ENCODE results near the gene IL1R2.
"Not testable (repeated sequence)": the region's sequence is repeated elsewhere in the genome, so short reads cannot be mapped to it uniquely, and the experiment has no call there.

IL1R2 gene

DNA sequence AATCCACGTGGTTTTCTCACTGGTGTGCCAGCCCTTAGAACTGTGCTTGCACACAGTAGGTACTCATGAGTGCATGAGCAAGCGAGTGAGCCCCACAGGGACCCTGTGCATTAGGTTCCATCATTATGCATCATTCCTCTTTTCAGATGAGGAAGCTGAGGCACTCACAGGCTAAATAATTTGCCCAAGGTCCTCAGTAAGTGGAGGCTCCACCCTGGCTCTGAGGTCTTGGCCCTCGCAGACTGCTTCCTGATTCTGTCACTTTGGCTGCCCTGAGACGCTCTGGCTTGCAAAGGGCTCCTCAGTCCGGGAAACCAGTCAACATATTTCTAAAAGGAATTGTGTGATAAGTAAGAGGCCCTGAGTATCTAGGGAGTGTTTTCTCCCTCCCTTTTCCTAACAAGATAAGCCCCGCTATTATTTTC, 71.7 kb downstream of the IL1R2 start:
- DNase-seq, result no peak

DNA sequence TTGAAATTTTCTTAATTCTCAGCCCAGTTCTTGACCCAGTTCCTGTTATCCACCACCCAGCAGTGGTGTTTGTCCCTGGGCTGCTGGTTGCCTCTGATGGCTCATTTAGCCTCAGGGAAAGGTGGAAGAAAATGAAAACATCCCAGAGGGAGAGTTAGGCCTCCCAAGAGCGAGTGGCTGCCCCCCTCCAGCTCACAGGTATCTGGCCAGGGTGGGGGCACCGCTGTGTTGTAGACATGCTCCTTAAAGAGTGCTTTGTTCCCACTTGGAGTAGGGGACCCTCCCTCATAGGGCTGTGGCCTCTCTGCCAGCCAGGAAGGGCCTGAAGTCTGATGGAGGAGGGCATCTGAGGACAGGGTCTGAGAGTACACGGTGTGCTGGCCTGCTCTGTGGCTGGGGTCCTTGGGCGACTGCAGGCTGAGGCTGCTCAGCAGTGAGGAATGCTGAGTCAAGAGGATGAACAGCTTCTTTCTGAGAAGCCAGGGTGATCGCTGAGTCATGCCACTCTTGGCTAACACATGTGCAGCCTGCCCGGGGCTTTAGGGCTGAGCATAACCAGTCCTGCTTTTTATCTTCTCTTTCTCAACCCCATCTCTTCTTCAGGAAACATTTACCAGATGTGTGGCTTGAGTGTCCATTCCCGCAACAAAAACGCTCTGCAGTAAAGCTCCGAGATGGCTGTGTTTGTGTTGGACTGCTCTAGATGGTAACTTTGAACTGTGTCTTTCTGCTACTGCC, 72.3 kb downstream of the IL1R2 start:
- DNase-seq, result no peak

DNA sequence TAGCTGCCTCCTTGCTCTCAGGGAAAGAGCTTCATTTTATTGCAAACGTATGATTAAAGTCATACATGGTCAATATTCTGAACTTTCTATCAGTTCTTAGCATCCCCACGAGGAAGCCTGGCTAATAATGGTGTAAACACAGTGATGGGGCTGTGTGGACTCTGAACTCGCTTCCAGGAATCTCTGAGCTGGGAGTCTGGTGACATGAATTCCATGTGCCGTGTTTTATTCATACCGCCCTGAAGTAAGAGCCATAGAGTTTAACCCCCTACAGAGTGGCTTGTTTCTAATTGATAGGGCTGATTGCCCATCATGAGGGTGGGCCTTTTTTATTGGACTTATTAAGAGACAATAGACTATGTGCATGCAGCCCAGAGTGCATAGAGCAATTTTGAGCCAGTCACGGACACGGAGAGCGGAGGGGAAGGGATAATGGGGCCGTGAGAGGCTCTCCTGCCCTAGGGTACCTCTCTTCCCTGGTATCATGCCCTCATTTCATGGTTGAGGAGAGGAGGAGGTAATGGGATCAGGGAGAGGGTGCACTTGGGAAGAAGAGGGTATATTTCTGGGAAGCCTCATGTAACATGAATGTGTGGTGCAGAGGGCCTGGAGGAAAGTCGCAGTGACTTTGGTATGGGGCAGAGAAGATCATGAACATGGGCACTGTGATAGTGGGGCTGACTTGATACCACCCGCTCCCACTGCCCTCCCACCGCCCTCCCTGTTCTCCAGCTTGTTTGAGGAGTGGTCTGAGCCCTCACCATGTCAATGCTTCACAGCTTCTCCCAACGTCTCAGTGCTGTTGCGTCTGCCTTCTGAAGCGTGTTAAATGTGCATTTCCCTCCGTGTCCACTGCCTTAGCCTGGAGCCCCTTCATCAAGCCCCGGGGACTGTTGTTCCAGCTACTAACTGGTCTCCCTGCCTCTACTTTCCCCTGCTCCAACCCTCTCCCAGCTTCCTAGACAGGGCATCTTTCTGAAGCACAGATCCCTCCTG, 73.2 kb downstream of the IL1R2 start:
- no peak for DNase-seq

DNA sequence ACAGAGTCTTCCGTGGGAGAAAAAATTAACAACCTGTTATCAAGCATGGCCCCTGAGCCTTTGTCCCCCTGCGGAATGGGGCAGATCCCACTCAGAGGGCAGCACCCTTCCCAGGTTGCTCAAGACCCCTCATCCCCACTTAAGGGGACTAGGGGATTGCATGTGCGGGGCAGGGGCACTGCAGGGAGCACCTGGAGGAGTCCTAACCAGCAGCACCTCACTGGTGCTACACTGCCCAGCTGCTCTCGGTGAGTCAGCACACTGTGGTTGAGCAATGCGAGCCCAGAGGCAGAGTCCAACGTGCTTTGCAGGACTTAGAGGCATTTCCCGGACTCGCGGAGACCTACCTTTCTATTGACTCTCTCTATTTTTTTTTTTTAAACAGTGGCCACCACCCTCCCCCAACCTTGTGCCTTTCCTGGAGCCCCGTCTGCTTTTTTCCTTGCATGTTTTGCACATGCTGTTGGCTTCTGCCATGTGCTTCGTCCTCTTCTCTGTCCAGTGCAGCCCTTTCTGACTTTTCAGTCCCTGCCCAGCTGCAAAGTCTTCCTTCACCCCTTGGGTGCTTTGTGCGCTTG, 74.0 kb downstream of the IL1R2 start:
- DNase-seq, result no peak

DNA sequence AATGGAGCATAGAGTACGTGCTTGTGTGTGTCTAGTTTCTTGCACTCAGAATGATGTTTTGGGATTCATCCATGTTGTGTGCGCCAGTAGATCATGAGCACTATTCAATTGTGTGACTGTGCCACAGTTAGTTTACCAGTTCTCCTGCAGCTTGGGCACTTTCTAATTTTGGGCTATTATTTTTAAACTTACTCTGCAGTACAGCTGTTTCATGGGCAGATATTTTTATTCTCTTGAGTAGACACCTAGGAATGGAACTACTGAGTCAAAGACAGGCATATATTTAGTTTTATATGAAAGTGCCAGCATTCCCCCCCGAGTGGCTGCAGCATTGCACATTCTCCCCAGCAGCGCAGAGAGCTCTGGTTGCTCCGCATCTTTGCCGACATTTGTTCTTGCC, 74.8 kb downstream of the IL1R2 start:
- no peak for DNase-seq

DNA sequence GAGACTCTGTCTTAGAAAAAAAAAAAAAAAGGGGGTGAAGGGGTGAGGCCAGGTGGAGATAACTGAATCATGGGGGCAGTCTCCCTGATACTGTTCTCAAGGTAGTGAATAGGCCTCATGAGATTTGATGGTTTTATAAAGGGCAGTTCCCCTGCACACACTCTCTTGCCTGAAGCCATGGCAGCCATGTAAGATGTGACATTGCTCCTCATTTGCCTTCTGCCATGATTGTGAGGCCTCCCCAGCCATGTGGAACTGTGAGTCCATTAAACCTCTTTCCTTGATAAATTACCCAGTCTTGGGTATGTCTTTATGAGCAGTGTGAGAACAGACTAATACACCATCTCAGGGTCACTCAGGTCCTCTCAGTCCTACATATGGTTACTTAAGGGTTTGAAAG, 76.4 kb downstream of the IL1R2 start:
- DNase-seq, result not testable (repeated sequence)

DNA sequence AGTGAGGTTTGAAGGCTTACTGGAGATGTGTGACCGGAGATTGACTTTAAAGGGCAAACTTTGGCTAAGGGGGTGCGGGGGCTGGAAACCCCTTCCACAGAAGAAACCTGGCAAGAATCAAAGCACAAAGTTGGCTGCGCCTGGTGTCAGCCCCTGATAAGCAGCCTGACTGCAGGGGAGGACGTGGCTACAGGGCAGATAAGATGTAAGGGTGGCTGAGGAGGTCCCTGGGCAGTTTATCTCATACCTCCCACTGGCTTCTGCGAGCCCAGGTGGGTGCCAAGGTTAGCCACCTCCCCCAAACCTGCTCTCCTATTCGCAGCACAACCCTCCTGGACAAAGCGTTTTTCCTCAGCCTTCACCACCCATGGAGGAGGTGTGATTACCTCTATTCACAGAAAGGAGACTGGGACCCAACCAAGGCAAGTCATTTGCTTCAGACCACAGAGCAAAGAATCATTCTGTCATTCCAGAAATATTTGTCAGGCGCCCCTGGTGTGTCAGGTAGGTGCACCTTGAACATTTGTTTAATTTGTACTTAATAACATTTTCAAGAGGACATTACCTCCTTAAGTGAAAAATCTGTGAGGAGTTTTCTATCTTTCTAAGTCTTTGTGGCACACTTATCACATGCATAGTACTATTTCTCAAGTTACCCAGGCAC, 77.7 kb downstream of the IL1R2 start:
- no peak for DNase-seq

DNA sequence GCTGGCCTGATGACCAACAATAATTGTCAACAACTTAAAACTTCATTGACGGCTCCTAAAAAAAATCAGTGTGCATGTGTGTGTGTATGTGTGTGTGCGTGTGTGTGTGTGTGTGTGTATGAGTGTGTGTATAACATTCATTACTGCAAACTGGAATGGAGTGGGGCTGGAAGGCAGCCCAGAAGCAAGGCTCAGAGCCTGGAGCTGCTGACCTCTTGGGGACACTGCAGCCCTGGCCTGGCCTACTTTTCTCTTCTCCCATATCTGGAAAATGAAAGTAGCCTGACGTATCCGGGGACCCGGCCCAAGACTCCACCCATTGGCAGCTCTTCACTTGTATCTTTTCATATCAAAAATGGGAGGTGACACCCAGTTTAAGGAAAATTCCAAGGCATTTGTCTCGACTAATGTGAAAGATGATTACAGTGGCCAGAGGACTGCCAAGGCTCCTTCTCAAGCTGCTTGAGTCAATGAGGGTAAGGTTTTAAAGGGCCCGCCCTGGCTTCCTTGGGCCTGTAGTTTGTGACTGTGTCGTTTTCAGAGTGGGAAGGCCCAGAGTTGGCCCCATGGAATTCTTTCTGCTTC, 78.4 kb downstream of the IL1R2 start:
- no peak for DNase-seq

DNA sequence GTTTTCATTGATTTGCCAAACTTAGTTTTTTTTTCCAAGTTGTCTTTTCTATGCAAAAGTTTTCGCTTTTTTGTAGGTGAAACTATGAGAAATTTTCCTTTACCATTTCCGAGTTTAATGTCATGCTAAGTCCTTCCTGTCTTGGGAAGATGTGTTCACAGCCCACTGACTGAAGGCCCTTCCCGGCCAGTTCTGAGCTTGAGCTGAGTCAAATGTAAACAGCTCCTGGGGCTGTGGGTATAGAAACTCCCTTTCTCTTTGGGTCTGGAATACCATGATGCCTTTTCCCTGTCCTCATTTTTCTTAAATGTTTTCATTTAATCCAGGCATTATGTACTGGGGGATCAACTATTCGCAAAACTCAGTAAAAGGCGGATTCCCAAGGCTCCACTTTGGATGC, 81.0 kb downstream of the IL1R2 start:
- no peak for DNase-seq

DNA sequence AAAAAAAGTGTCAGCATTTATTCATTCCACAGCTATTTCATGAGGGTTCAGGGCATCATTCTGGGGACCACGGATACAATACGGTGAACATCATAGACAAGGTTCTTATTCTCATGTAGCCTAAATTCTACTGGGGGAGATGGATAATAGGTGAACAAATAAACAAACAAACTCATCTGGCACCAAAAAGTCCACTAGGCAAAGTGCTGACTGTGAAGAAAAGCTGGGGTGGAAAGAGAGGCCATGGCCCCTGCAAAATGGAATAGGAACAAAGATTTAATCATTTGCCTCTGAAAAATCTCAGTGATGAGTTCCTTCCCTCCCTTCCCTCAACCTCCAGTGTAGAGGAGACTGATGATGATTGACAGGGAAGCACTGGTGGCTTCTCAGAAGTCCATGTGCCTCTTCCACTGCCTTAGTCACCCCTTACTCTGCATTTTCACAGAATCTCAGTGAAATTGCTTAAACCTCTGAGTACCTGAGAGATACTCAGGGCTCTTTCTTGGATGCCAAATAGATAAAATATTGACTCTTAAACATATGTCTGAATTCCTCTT, 81.5 kb downstream of the IL1R2 start:
- no peak for DNase-seq

DNA sequence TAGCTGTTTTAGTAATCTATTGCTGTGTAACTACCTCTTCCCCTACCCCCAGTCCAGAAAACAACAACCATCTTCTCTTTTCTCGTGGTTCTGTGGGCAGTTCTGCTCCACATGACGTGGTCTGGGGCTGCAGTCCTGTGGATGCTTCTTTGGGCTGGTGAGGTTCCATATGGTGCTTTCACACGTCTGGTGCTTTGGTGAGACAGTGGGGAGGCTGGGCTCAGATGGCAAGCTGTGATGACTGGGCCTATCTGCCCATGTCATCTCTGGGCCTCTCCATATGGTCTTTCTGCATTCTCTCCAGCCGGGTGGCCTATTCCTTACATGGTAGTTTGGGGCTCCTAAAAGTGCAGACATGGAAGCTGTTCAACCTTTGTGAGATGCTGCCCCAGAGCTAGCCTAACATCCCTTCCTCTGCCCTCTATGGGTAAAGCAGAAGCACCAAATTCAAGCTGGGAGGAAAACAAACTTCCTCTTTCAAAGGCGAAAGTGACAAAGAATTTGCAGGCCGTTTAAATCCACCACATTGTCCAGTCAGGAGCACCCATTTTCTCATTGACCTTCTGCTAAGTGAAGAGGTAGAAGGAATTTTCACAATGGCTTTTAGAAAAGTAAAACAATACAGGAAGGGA, 82.5 kb downstream of the IL1R2 start:
- DNase-seq, result no peak

DNA sequence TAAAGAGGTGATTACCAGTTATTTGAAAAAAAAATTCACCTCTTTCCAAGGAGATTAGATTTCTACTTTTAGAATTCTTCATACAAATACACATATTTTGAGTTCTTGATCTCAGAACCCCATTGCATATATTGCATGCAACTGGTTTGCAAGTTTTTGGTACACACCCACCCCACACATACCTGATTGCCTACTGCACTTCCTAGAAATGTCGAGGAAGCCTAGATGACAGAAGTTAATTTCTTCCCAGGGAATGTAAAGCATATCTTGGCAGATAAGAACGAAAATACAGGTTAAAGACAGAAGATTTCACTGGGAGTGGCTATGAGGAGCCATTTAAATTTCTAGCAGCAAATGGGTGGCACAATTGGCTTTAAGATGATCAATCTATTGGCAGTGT, 83.7 kb downstream of the IL1R2 start:
- DNase-seq, result no peak

DNA sequence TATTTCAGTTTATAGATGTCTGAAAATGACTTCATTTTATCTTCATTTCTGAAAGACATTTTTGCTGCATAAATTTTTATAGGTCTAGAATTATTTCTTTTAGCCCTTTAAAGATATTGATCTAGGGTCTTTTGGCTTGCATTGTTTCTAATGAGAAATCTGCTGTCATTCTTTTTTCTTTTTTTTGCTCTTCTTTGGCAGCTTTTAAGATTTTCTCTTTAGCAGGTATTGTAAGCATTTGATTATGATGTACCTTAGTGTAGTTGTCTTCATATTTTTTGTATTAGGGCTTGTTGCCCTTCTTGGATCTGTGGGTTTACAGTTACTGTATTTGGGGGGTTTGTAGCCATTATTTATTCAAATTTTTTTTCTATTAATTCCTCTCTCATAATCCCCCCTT, 84.8 kb downstream of the IL1R2 start:
- DNase-seq, result no peak
